ENCODE data around the gene MFSD6. TPM values are rescaled to one million over a fixed set of nuclear protein-coding genes. Genes with fewer than 3 reads are reported as not detected.

Gene MFSD6
- total RNA-seq, 4 donors from 2014 or later: 81.2 to 157 (median 133) TPM

- TF ChIP-seq CTCF (IDR thresholded peaks at IDR 0.05): no peak
- no peak for TF ChIP-seq POLR2A (IDR thresholded peaks at IDR 0.05)
- peak overlapping the region; percentile 11 to 77 (median 64) for H3K27ac ChIP-seq
- H3K4me3 ChIP-seq: peak overlapping the region in 2 of 4 donors; percentile 2 to 9
- H3K4me1 ChIP-seq: peaks cover 0 to 35% (median 3%) of the 10 kb centered on the region in 3 donors
- H3K36me3 ChIP-seq: no peaks in the 10 kb centered on the region
- no peaks in the 10 kb centered on the region for H3K27me3 ChIP-seq
- intact Hi-C loops (cut with DNase I): no loop called here
- H3K9me3 ChIP-seq: no peaks in the 10 kb centered on the region
- DNase-seq: no peak
- 58 to 66% methylated on average over 4 of the region's 4 CpGs for WGBS, 2 donors
Measured at GRCh38 chr2:190477661-190478454, 69.7 kb downstream of the MFSD6 start.

- DNase-seq: no peak
- Histone ChIP-seq H3K4me3 (peak overlapping the region in 1 of 4 donors; percentile 2), H3K9me3 (no peaks in the 10 kb centered on the region), H3K36me3 (no peaks in the 10 kb centered on the region), H3K27me3 (no peaks in the 10 kb centered on the region), H3K27ac (peak overlapping the region; percentile 11 to 77 (median 64)), H3K4me1 (peaks cover 0 to 35% (median 3%) of the 10 kb centered on the region in 3 donors)
- TF ChIP-seq POLR2A (IDR thresholded peaks at IDR 0.05) (no peak), CTCF (IDR thresholded peaks at IDR 0.05) (no peak)
- 69 to 86% methylated on average over 3 of the region's 3 CpGs for WGBS, 2 donors
- intact Hi-C loops (cut with DNase I): no loop called here
Measured at GRCh38 chr2:190478572-190479195, 70.5 kb downstream of the MFSD6 start.

GRCh38 chr2:190481339-190481738 is 73.2 kb downstream of the MFSD6 start:
- peak overlapping the region in 1 of 4 donors; percentile 17 for H3K27ac ChIP-seq
- no peak overlapping the region for H3K4me3 ChIP-seq
- H3K27me3 ChIP-seq: no peaks in the 10 kb centered on the region
- TF ChIP-seq CTCF (IDR thresholded peaks at IDR 0.05) (no peak), POLR2A (IDR thresholded peaks at IDR 0.05) (no peak)
- peaks cover 0 to 42% (median 7%) of the 10 kb centered on the region in 3 donors for H3K4me1 ChIP-seq
- no peaks in the 10 kb centered on the region for H3K9me3 ChIP-seq
- no peak for DNase-seq
- WGBS, 2 donors: 56 to 81% methylated on average over 2 of the region's 2 CpGs
- no peaks in the 10 kb centered on the region for H3K36me3 ChIP-seq
- intact Hi-C loops (cut with DNase I): no loop called here

- no peak for TF ChIP-seq CTCF (IDR thresholded peaks at IDR 0.05)
- Histone ChIP-seq H3K36me3 (peaks cover 0 to 3% (median 0%) of the 10 kb centered on the region in 3 donors), H3K4me3 (no peak overlapping the region), H3K4me1 (peaks cover 0 to 43% (median 9%) of the 10 kb centered on the region in 3 donors), H3K9me3 (no peaks in the 10 kb centered on the region), H3K27ac (peak overlapping the region in 2 of 4 donors; percentile 6 to 30), H3K27me3 (no peaks in the 10 kb centered on the region)
- DNase-seq: no peak
- intact Hi-C loops (cut with DNase I): no loop called here
Measured at GRCh38 chr2:190482451-190482850, 74.3 kb downstream of the MFSD6 start.

- no peaks in the 10 kb centered on the region for H3K27me3 ChIP-seq
- TF ChIP-seq POLR2A (IDR thresholded peaks at IDR 0.05) (no peak), CTCF (IDR thresholded peaks at IDR 0.05) (peak in 1 of 6 experiments; percentile 7)
- DNase-seq: no peak
- no peak overlapping the region for H3K27ac ChIP-seq
- peaks cover 0 to 23% (median 6%) of the 10 kb centered on the region in 3 donors for H3K4me1 ChIP-seq
- 41 to 54% methylated on average over 3 of the region's 3 CpGs for WGBS, 2 donors
- peaks cover 0 to 40% (median 6%) of the 10 kb centered on the region in 3 donors for H3K36me3 ChIP-seq
- no peaks in the 10 kb centered on the region for H3K9me3 ChIP-seq
- intact Hi-C loops (cut with DNase I): no loop called here
- no peak overlapping the region for H3K4me3 ChIP-seq
Measured at GRCh38 chr2:190486037-190486623, 78.0 kb downstream of the MFSD6 start.

Data from esophagus squamous epithelium (tissue), 5 donors.